Raji (cell line): Measurements from ENCODE around the gene SGK2.

Experiments used
- POLR2A ChIP-seq: IDR thresholded peaks from 2 replicates; pipeline ENCODE4 v1.6.1; 2011; ENCODE audit warnings: low read depth, low read length, control low read depth; ENCODE audit not compliant: insufficient read depth

Gene SGK2

DNA sequence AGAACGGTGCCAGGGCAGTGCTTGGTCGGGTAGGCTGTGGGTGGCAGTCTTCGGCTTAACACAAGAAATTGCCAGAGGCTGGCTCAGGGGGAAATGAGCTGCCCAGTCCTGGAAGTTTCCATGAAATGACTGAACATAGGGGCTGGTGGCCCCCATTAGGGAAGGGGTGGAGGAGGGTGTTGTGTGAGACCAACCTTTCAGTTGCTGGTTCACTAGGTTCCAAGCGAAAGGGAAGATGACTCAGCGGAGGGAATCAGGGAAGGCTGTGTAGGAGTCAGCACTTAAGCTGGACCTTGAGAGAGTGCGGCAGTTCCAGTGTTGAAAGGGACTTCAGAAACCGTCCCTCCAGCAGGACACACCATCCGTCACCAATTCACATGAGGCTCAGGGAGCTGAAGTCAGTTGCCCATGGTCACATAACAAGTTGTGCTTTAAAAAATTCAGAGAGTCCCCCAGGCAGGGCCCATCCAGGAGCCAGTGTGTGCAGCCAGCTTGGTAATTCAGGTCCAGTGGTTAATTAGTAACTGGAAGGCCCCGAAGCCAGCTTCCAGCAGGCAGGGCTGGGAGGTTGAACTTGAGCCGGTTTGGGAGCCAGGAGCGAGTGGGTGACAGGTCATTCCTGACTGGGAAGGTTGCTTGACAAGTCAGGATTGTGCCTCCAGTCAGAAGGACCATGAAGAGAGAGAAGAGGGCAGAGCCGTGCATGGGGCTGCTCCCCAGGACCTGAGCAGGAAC lies at the start of gene SGK2:
Gene SGK2, plus strand, starts transcription at position 616 of the 735 bp plus-strand sequence. CDS start 7,469 bp downstream, outside the sequence.
- no peak for TF ChIP-seq POLR2A

DNA sequence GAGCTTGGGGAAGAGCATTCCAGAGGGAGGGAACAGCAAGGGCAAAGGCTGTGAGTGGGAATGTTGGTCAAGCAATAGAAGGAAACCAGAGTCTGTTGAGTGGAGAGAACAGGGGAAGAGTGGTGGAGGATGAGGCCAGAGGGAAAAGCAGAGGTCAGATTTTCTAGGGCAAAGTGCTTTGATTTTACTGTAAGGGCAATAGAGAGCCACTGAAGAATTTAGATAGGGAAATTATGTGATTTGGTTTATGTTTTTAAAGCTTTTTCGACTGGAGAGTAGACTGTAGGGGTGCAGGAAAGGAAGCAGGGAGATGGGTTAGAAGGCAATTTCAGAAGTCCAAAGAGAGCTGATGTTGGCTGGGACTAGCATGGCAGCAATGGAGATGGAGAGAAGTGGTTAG lies 46.9 kb upstream of the SGK2 start:
- no peak for TF ChIP-seq POLR2A

DNA sequence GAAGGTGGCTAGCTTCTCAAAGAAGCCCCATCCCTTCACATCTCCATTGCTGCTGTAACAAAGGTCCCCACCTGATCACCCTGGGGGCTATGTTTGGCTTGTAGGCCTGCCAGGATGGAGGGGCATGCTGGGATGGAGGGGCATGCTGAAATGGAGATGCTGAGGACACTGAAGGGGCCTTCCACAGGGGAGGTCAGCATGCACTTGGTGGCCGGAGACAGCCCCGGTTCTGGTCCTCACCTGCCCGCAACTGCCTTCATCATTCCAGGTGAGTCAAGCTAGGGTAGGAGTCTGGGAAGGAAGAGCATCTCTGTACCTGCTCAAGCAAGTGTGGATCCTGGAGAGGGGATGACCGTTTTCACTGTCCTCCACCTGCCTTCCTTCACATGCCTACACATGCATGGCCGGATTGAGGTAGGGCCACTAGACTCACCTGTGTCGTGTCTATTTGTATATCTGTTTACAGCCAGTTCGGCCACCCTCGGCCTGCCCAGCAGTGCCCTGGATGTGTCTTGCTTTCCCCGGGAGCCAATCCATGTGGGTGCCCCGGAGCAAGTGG lies 45.4 kb upstream of the SGK2 start:
- no peak for TF ChIP-seq POLR2A

DNA sequence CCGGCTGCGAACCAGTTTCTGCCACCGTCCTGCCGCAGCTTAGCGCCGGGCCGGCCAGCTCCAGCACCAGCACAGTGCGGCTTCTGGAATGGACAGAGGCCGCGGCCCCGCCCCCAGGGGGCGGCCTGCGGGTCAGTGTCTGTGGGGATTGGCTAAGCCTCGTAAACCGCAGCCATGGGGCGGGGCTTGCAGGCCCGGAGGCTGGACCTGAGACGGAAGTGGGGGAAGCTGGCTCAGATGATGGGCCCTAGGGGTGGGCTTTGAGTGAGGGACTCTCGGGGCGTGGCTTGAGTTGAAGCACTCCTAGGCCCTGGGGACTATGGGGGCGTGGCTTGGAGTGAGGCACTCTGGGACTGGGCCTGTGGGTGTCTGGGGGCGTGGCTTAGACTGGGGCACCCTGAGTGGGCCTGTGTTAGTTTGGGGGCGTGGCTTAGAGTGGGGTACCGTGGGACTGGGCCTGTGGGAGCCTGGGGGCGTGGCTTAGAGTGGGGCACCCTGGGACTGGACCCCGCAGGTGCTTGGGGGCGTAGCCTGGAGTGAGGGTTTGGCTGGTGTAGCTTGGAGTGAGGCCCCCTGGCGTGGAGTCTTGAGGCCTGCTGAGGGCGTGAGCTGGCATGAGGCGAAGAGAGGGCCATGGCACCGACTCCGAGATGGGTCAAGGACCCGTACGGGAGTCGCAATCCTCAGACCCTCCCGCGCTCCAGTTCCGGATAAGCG lies 44.7 kb upstream of the SGK2 start:
- TF ChIP-seq POLR2A = no peak

DNA sequence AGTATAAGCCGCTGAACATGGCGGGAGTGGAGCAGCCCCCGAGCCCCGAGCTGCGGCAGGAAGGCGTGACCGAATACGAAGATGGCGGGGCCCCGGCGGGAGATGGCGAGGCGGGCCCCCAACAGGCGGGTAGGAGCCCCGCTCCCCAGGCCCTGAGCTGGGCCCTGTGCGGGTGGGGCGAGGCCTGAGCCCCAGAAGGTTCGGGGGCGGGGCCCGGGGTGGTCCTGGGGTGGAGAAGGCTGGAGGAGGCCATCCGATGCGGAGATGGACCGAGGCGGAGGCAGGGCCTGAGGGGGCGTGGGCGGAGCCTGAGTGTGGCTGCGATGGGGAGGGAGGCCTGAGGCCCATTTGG lies 44.2 kb upstream of the SGK2 start:
- TF ChIP-seq POLR2A = no peak

DNA sequence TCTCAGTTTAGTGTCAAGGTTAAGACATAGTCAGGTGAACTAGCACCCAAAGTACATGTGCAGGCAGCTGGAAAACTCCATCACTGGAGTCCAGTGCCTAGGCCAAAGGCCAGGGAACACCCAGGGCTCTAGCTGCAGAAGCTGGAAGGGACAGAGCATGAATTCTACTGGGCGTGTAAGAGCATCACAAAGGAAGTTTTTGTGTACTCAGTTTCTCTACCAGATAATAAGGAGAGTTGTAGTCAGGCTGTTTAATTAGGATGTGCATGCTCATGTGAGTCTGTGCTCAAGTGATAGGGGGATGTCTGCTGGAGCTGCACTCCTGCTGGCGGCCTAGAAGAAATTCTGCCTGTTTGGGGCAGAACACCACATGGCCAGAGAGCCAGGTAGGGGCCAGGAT lies 43.2 kb upstream of the SGK2 start:
- TF ChIP-seq POLR2A = no peak

DNA sequence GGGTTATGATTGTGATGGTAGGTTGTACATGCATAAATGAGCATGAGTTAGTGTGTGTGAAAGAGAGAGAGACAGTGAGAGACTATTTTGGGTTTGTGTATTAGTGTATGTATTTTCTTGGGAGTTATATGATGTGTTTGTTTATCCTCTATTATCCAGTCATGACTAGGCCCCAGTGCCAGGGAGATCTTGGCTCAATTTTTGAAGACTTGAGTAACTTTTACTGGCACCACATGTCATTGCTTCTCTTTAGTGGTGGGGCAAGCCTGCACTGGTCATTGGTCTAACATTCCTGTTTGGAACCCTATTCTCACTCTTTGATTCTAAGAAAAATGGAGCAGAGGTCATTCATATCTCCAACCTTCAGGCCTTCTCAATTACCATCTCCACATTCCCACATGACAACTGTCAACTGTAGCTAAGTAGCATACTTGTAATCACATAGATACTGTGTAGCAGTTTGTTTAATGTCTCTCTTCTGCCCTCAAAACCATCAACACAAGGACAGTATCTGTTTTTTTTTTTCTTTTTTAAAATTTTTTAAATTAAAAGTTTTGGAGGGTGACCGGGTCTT lies 42.5 kb upstream of the SGK2 start:
- no peak for TF ChIP-seq POLR2A

DNA sequence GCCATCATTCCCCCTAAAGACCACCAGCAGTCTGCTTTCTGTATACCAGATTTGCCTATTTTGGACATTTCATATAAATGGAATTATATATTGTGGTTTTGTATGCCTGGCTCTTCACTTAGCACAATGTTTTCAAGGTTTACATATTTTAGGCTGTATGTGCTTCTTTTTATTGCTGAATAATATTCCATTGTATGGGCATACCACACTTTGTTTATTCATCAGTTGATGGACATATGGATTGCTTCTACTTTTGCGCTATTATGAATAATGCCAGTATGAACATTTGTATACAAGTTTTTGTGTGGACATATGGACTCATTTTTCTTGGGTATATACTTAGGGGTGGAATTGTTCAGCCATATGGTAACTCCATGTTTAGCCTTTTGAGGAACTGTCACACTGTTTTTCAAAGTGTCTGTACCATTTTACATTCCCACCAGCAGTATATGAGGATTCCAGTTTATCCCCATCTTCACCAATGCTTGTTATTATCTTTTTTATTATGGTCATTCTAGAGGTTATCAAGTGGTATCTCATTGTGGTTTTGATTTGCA lies 38.7 kb upstream of the SGK2 start:
- TF ChIP-seq POLR2A = no peak

DNA sequence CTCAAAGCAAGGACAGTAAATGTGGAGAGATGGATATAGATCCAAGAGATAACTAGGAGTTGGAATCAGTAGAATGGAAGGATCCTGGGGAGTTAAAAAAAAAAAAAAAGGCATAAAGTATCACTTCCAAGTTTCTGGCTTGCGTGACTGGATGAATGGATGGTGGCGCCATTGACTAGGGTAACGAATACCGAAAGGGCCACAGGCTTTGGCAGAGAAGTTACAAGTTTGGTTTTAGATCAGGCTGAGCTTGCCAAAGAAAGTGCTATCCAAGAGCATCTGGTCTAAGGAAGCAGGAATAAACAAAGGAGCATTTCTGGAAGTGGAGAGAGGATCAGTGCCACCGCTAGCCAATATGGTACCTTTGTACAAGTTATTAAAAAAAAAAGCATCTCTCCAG lies 33.8 kb upstream of the SGK2 start:
- no peak for TF ChIP-seq POLR2A

DNA sequence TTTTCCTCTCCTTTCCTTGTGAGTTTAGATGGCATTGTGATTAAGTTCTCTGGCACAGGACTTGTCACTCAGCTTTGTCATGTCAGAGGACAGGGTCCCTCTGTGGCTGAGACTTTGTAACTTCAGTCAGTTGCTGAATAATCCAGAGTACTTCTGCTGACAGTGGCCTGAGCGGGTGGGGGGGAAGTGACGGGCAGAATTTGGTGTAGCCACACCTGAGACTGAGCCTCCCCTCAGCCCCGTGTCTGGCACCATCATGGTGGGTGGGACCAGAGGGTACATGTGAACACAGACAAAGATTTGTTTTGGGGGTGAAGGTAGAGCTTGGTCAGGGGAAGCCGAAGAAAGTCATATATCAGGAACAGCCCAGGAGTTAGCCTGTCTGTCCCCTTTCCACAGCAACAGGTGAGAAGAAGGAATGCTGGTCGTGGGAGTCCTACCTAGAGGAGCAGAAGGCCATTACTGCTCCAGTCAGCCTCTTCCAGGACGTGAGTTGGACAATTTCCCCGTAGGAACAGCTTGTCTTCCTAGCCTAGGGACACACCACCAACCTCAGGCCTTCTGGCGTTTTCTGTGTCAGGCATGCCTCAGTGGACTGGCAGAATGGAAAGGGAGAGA lies 30.5 kb upstream of the SGK2 start:
- no peak for TF ChIP-seq POLR2A

DNA sequence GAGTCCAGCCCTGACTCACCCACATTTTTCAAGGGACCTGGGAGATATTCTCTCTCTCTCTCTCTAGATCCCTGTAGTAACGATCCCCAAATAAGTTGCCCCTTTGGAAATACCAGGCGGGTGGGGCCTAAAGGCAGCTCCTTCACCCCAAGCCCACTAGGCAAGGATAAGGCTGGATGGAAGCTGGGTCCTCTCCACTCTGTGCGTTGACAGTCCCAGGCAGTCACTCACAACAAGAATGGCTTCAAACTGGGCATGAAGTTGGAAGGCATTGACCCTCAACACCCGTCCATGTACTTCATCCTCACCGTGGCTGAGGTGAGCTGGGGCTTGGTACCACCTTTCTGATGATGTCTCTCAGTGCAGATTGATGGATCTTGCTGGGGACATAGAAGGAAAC lies 29.8 kb upstream of the SGK2 start:
- no peak for TF ChIP-seq POLR2A

DNA sequence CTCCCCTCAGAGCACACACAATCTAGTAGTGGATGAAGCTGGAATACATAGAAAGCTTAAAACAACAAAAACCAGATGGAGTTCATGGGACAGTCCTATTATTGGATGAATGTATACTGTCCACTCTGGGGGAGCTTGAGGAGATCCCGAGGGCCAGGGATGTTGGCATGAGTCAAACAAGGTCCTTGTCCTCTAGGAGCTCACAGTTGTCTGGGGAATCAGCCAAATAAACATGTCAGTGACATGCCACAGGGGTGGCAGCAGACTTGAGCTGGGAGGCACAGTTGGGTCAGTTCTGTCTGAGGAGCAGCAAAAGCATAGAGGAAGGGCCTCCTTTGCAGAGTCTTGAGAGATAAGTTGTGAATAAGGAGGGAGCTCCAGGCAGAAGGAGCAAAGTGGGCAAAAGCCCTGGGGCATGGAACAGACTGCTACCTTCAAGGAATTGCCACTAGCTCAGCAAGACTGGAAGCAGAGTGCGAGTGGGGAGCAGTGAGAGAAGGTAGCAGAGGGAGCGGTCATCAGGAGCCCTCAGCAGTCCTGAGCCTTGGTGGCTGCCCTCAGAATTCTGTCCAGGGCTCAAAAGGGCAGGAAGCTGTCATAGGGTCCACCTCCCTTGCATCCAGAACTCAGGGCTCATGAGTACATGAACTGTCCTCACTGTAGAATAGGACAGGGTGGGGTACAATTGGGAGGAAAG lies 29.2 kb upstream of the SGK2 start:
- TF ChIP-seq POLR2A = no peak

DNA sequence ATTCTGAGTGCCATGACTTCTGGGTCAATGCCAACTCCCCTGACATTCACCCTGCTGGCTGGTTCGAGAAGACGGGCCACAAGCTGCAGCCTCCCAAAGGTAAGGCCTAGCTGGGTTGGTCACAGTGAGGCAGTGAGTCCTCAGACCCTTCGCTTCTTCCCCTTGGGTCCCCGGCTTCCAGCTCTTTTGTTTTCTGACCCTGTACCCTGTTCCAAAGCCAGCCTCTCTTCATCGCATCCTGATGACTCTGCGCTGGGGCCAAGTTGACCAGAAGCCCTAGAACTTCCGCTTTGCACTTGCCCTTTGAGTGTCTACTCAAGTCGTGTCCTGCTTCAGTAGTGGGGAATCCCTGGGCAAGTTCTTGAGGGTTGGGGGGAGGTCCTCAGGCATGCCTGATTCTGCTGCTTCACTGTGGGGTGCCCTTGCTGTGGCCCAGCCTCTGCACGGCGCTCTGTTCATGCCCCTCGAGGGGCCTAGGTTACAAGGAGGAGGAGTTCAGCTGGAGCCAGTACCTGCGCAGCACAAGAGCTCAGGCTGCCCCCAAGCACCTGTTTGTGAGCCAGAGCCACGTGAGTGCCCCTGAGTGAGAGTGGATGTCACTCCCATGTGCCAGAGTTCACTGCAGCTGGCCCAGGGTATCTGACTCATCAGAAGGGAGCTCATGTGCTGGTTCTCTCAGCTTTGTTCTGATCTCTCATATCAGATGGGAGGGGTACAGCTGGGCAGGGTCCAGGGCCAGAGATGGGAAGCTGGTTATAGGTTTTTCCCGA lies 28.3 kb upstream of the SGK2 start:
- no peak for TF ChIP-seq POLR2A

DNA sequence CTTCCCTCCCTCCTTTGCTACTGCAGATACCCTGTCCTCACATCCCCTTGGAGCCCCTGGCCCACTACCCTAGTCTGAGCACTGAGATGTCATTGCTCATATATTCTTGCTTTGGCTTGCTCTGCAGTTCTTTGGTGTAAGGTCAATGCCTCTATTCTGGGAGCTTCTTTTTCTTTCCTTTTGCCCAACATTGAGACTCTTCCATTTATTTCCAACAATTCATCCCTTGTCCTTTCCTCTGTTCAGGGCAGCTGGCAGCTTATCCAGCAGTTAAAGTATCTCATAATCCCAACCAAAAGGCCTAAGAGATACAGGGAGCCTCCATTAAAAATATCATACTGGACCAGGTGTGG lies 27.8 kb upstream of the SGK2 start:
- no peak for TF ChIP-seq POLR2A
